DND-41 (cell line): ENCODE results near the gene HIP1.

ENCODE experiments used
- ATAC-seq: fragments of 200-7000 bp; cut with Tn5 transposase; 3 replicates; pipeline ENCODE4 v1.9.1; 2021; ENCODE audit warnings: low read depth; ENCODE audit not compliant: insufficient read depth
- DNase-seq: peaks from one replicate; pipeline ENCODE4 v3.0.0-alpha.2; 2020
- H2AFZ ChIP-seq: 2 replicates; pipeline ENCODE4 v1.6.0; 2012; ENCODE audit warnings: low read depth, low read length
- H3K27ac ChIP-seq: 2 replicates; pipeline ENCODE4 v1.5.1; 2012; ENCODE audit warnings: low read length, inconsistent platforms
- H3K27me3 ChIP-seq: fragments of 200-600 bp; sonication (generic); 2 replicates; pipeline ENCODE4 v1.6.0; 2012; ENCODE audit warnings: low read length, mild to moderate bottlenecking, inconsistent platforms; ENCODE audit not compliant: insufficient read depth, poor library complexity
- H3K36me3 ChIP-seq: 2 replicates; pipeline ENCODE4 v1.5.1; 2012; ENCODE audit warnings: low read length, inconsistent platforms; ENCODE audit not compliant: insufficient read depth
- H3K4me1 ChIP-seq: 2 replicates; pipeline ENCODE4 v1.5.1; 2012; ENCODE audit warnings: mild to moderate bottlenecking, low read length; ENCODE audit not compliant: insufficient read depth
- H3K4me2 ChIP-seq: 2 replicates; pipeline ENCODE4 v1.6.0; 2012; ENCODE audit warnings: mild to moderate bottlenecking, moderate library complexity, low read length, inconsistent platforms; ENCODE audit not compliant: insufficient read depth
- H3K4me3 ChIP-seq, 2 experiments: fragments of 200-600 bp in 1 of 2; shearing (Covaris generic) in 1 of 2; 2 replicates each; pipeline ENCODE4 v1.5.1; 2012 to 2016; ENCODE audit warnings: inconsistent platforms in 2 of 2, low read length in 2 of 2, mild to moderate bottlenecking in 2 of 2, low read depth in 1 of 2, moderate library complexity in 1 of 2
- H3K79me2 ChIP-seq: 2 replicates; pipeline ENCODE4 v1.6.0; 2012; ENCODE audit warnings: low read length, inconsistent platforms; ENCODE audit not compliant: insufficient read depth
- H3K9ac ChIP-seq: 2 replicates; pipeline ENCODE4 v1.6.0; 2012; ENCODE audit warnings: low read depth, mild to moderate bottlenecking, inconsistent platforms, low read length, moderate library complexity
- H3K9me3 ChIP-seq: 2 replicates; pipeline ENCODE4 v1.5.1; 2012; ENCODE audit warnings: low read length, moderate library complexity, mild to moderate bottlenecking, inconsistent platforms; ENCODE audit not compliant: insufficient read depth, severe bottlenecking
- H4K20me1 ChIP-seq: 2 replicates; pipeline ENCODE4 v1.6.0; 2012; ENCODE audit warnings: low read length; ENCODE audit not compliant: insufficient read depth
- EZH2 ChIP-seq: IDR thresholded peaks from 3 replicates; pipeline ENCODE4 v1.6.1; 2012; ENCODE audit warnings: borderline replicate concordance, low read depth, mild to moderate bottlenecking, moderate library complexity, low read length, inconsistent platforms; ENCODE audit not compliant: severe bottlenecking
- TF ChIP-seq, protein P1 (sequence below): IDR thresholded peaks from 2 replicates; pipeline ENCODE4 v1.5.1; 2012; ENCODE audit warnings: borderline replicate concordance, low read length, moderate library complexity, mild to moderate bottlenecking; ENCODE audit not compliant: poor library complexity, severe bottlenecking; ENCODE audit errors: extremely low read depth

The HIP1 gene

DNA sequence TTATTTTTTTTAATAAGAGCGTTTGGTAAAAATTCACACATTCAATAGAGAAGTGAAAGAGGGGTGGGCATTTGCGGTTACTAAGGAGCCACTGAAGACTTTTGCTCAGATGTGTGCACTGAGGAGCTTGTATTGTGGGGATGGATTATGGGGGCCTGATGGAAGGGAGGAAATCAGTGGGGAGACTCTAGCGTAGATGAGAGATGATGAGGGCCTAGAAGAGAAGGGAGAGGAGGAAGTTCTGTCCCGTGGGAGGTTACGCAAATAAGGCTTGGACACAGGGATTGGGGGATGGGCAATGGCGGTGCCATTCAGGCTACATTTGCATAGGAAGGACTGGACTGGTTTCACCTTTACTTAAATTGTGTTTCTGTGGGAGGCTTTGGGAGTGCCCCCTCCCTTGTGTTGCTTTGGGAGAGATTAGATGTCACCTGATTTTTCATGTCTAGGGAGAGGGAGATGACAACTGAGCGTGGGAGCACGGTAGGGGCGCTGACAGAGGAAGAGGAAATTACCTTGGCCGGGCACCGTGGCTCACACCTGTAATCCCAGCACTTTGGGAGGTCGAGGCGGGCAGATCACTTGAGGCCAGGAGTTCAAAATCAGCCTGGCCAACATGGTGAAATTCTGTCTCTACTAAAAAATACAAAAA, 2.2 kb upstream of the HIP1 start:
- peaks cover 22% of the 10 kb centered on the region for H3K4me1 ChIP-seq
- H4K20me1 ChIP-seq: no peaks in the 10 kb centered on the region
- H3K36me3 ChIP-seq: no peaks in the 10 kb centered on the region
- DNase-seq: no peak
- no peak overlapping the region for H2AFZ ChIP-seq
- no peak for ATAC-seq
- no peak overlapping the region for H3K4me3 ChIP-seq
- no peak overlapping the region for H3K4me2 ChIP-seq
- peaks cover 5% of the 10 kb centered on the region for H3K27me3 ChIP-seq
- TF ChIP-seq EZH2: no peak
- TF ChIP-seq, protein P1, sequence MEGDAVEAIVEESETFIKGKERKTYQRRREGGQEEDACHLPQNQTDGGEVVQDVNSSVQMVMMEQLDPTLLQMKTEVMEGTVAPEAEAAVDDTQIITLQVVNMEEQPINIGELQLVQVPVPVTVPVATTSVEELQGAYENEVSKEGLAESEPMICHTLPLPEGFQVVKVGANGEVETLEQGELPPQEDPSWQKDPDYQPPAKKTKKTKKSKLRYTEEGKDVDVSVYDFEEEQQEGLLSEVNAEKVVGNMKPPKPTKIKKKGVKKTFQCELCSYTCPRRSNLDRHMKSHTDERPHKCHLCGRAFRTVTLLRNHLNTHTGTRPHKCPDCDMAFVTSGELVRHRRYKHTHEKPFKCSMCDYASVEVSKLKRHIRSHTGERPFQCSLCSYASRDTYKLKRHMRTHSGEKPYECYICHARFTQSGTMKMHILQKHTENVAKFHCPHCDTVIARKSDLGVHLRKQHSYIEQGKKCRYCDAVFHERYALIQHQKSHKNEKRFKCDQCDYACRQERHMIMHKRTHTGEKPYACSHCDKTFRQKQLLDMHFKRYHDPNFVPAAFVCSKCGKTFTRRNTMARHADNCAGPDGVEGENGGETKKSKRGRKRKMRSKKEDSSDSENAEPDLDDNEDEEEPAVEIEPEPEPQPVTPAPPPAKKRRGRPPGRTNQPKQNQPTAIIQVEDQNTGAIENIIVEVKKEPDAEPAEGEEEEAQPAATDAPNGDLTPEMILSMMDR: no peak
- no peaks in the 10 kb centered on the region for H3K9me3 ChIP-seq
- no peak overlapping the region for H3K9ac ChIP-seq
- no peak overlapping the region for H3K27ac ChIP-seq
- no peaks in the 10 kb centered on the region for H3K79me2 ChIP-seq

DNA sequence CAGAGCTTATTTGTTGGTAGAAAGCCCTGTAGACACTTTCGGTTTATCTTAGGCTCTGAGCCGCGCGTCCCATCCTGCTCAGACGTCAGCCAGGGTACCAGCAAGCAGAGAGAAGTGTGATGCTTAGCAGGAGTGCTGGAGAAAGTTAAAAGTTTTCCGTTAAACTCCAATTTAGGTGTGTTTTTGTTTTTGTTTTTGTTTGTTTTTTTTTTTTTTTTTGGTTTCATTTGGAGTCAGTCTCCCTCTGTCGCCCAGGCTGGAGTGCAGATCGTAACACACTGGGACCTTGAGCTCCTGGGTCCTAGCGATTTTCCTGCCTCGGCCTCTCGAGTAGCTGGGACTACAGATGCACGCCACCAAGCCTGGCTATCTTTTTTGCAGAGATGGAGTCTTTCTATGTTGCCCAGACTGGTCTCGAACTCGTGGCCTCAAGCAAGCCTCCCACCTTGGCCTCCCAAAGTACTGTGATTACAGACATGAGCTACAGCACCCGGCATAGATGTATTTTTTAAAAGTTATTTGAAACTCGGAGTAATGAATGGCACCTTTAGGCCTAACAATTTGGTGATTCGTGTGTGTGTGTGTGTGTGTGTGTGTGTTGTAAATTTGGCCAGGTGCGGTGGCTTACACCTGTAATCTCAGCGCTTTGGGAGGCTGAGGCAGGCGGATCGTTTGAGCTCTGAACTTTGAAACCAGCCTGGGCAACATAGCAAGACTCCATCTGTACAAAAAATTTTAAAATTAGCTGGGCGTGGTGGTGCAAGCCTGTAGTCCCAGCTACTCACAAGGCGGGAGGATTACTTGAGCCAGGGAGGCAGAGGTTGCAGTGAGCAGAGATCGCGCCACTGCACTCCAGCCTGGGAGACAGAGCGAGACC, 1.3 kb upstream of the HIP1 start:
- H3K9me3 ChIP-seq: no peaks in the 10 kb centered on the region
- H3K4me3 ChIP-seq: peak overlapping the region; percentile 65 to 82
- H3K79me2 ChIP-seq: no peaks in the 10 kb centered on the region
- H4K20me1 ChIP-seq: no peaks in the 10 kb centered on the region
- H3K27me3 ChIP-seq: peaks cover 5% of the 10 kb centered on the region
- peak overlapping the region; percentile 67 for H3K9ac ChIP-seq
- H2AFZ ChIP-seq: peak overlapping the region; percentile 86
- ATAC-seq (no peak), DNase-seq (no peak)
- H3K36me3 ChIP-seq: no peaks in the 10 kb centered on the region
- no peak overlapping the region for H3K27ac ChIP-seq
- TF ChIP-seq, protein P1: no peak
- TF ChIP-seq EZH2: no peak
- peak overlapping the region; percentile 89 for H3K4me2 ChIP-seq
- peaks cover 22% of the 10 kb centered on the region for H3K4me1 ChIP-seq

GRCh38 chr7:75738975-75739795, 444 bp upstream of the HIP1 start:
- Histone ChIP-seq H3K4me2 (peak overlapping the region; percentile 89), H2AFZ (peak overlapping the region; percentile 97), H3K79me2 (no peaks in the 10 kb centered on the region), H3K36me3 (no peaks in the 10 kb centered on the region), H3K4me1 (peaks cover 22% of the 10 kb centered on the region), H3K27ac (peak overlapping the region; percentile 60), H3K4me3 (peak overlapping the region; percentile 65 to 90), H3K9me3 (no peaks in the 10 kb centered on the region), H3K9ac (peak overlapping the region; percentile 67), H3K27me3 (peaks cover 5% of the 10 kb centered on the region), H4K20me1 (no peaks in the 10 kb centered on the region)
- ATAC-seq (peak; percentile 96), DNase-seq (peak; percentile 99)
- peak; percentile 49 for TF ChIP-seq EZH2
- TF ChIP-seq, protein P1: peak; percentile 6
